AG04450 (cell line): ENCODE results near the gene MEN1. TPM values are rescaled to one million over a fixed set of nuclear protein-coding genes. Genes with fewer than 3 reads are reported as not detected.

Source experiments
- CTCF ChIA-PET: fragments of 300-600, 350-600 bp; formaldehyde crosslinking; extraction: SDS; loops from one replicate; lab custom pipeline; 2022; ENCODE audit warnings: antibody characterized with exemption, inconsistent platforms; lab: Charles Lee
- POLR2A ChIA-PET: fragments of 350-600 bp; formaldehyde crosslinking; extraction: SDS; loops from one replicate; lab custom pipeline; 2021; ENCODE audit warnings: antibody characterized with exemption, inconsistent platforms; lab: Yijun Ruan, JAX
- DNase-seq: peaks from one replicate; pipeline ENCODE4 v3.0.0-alpha.2; 2011; ENCODE audit warnings: low read depth, low spot score
- H3K27ac ChIP-seq: one replicate; pipeline ENCODE4 v1.5.1; 2012; ENCODE audit warnings: low read depth, low read length, control low read depth
- H3K27me3 ChIP-seq: one replicate; pipeline ENCODE4 v1.6.0; 2012; ENCODE audit warnings: low read length; ENCODE audit not compliant: control insufficient read depth, insufficient read depth
- H3K4me3 ChIP-seq: 2 replicates; pipeline ENCODE4 v1.5.1; 2011; ENCODE audit warnings: mild to moderate bottlenecking, low read depth, low read length, control low read depth
- H3K9me3 ChIP-seq: 2 replicates; pipeline ENCODE4 v1.5.1; 2012; ENCODE audit warnings: low read length; ENCODE audit not compliant: control insufficient read depth, insufficient read depth
- polyA plus RNA-seq: library from polyadenylated mRNA; depleted of rRNA; stranded (reverse); fragments of >200 nt; gene quantifications from 2 replicates; pipeline ENCODE4 v1.2.3, GENCODE V29; 2011
- TF ChIP-seq, protein P1 (sequence below): IDR thresholded peaks from 2 replicates; pipeline ENCODE4 v1.5.1; 2011; ENCODE audit warnings: low read depth, low read length, control low read depth, inconsistent platforms

The MEN1 gene
- polyA plus RNA-seq, 1 experiment = 15.0 TPM

- CTCF ChIA-PET = interaction anchor here (0.8 to 0.9 kb wide), 2 partner anchors 14 to 86 kb away, joined by 3 read pairs; no protein-coding TSS in a partner anchor
- H3K4me3 ChIP-seq = peak overlapping the region; percentile 62; the same call in 1 of the 2 replicates
- DNase-seq = no peak
- no peaks in the 10 kb centered on the region for H3K27me3 ChIP-seq
- no peaks in the 10 kb centered on the region for H3K9me3 ChIP-seq
- no peak overlapping the region for H3K27ac ChIP-seq
- TF ChIP-seq, protein P1, sequence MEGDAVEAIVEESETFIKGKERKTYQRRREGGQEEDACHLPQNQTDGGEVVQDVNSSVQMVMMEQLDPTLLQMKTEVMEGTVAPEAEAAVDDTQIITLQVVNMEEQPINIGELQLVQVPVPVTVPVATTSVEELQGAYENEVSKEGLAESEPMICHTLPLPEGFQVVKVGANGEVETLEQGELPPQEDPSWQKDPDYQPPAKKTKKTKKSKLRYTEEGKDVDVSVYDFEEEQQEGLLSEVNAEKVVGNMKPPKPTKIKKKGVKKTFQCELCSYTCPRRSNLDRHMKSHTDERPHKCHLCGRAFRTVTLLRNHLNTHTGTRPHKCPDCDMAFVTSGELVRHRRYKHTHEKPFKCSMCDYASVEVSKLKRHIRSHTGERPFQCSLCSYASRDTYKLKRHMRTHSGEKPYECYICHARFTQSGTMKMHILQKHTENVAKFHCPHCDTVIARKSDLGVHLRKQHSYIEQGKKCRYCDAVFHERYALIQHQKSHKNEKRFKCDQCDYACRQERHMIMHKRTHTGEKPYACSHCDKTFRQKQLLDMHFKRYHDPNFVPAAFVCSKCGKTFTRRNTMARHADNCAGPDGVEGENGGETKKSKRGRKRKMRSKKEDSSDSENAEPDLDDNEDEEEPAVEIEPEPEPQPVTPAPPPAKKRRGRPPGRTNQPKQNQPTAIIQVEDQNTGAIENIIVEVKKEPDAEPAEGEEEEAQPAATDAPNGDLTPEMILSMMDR = no peak
- POLR2A ChIA-PET = interaction anchor here (1.0 kb wide), 1 partner anchor 23 kb away, joined by 3 read pairs; no protein-coding TSS in a partner anchor
Observed at GRCh38 chr11:64801561-64802369, 8.6 kb downstream of the MEN1 start.

DNA sequence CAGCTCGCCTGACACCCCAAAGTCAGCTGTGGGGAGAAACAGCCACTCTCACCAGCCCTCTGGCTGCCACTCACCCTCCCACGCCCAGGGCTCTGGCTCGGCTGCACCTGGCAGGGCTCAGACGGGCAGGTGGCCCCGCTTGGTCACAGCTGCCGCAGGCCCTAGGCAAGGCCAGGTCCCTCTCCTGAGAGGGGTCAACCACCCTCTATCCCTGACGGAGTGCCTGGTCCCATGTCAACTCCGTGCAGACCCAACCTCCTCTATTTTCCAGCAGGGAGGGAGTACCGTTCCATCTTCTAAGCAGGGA, 9.2 kb downstream of the MEN1 start:
- no peak for DNase-seq
- Histone ChIP-seq H3K27me3 (no peaks in the 10 kb centered on the region), H3K9me3 (no peaks in the 10 kb centered on the region), H3K4me3 (no peak overlapping the region), H3K27ac (no peak overlapping the region)
- TF ChIP-seq, protein P1 = no peak
- CTCF ChIA-PET = interaction anchor here (0.9 kb wide), 1 partner anchor 13 kb away, joined by 3 read pairs; no protein-coding TSS in a partner anchor
- POLR2A ChIA-PET = no interaction called here

DNA sequence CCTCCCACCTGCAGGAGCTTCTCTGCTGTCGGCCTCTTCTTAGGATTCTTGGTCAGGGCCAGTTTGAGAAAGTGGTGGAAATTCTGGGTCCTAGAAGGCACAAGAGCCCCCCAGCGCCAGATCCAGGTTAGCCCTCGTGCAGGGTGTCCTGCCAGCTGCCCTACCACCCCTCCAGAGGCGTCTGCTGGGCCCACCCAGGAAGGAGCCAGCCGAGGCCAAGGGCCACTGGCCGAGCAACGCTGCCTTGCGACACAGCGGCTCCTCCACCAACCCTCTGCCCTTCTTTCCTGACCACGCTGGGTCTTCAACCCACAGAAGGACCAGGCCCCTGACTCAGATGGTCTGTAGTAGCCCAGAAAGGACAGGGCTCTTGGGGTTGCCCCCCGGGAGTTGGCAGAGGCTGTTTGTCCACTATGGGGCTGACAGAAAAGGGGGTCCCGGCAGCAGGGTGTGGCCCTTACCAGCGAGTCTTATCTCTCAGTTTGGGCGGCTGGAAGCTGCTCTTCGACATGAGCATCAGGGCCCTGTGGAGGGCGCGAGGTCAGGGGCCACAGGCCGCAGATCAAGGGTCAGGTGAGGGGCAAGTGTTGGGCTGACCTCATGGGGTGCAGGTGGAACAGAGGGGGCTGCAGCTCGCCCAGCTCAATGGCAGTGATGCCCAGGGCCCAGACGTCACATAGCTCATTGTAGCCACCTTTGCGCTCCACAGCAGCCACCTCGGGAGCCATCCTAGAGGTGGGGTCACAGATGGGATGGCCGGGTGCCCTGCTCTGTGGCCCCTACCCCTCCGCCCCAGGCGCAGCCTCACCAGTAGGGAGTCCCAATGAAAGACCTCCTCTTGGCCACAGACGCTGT, 9.8 kb downstream of the MEN1 start:
- Histone ChIP-seq H3K4me3 (no peak overlapping the region), H3K27ac (no peak overlapping the region), H3K9me3 (no peaks in the 10 kb centered on the region), H3K27me3 (no peaks in the 10 kb centered on the region)
- DNase-seq = no peak
- CTCF ChIA-PET = no interaction called here
- POLR2A ChIA-PET = no interaction called here
- TF ChIP-seq, protein P1 = no peak

DNA sequence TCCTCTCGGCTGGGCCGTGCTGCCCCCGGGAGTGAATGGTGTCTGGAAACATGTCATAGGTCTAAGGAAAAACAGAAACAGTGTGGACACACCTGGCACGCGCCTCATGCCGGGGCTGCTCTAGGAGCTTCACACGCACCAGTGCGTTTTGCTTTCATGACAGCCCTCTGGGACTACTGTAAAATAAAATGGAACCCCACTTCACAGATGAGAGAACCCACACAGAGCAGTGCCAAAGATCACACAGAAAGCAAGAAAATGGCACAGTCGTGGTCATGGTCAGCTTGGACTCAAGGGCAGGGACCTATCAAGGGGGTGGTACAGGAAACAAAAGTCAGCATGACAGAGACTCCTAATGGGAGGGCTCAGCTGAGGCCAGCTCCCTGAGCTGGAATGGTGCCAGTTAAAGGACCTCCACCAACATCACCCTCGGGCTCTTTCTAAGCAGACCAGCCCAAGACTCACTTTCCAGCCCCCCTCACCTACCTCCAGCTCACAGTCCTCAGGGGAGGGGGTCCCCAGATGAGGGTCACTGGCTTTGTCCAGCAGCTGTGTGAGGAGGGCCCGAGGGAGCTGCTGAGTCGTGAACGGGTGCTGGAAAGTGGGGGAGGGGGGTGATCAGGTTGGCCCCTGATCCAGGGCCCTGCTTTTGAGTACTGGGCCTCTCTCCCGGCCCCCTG, 10.6 kb downstream of the MEN1 start:
- Histone ChIP-seq H3K27me3 (no peaks in the 10 kb centered on the region), H3K27ac (no peak overlapping the region), H3K9me3 (no peaks in the 10 kb centered on the region), H3K4me3 (no peak overlapping the region)
- ChIA-PET POLR2A (no interaction called here), CTCF (no interaction called here)
- no peak for DNase-seq
- TF ChIP-seq, protein P1 = no peak
